Testis (tissue), 2 donors: ENCODE measurements around the gene EXOSC1.

Experiments used
- CTCF ChIP-seq, 3 experiments: fragments of 450-650 bp in 2 of 3; fragments of 200-600 bp in 1 of 3; sonication (generic) in 1 of 3; IDR thresholded peaks; one replicate each; pipeline ENCODE4 v1.5.1; 2016 to 2019; ENCODE audit warnings: antibody characterized with exemption in 3 of 3, mild to moderate bottlenecking in 2 of 3, moderate library complexity in 1 of 3
- POLR2A ChIP-seq: fragments of 450-650 bp; IDR thresholded peaks from one replicate; pipeline ENCODE4 v1.6.1; 2017; ENCODE audit warnings: antibody characterized with exemption, mild to moderate bottlenecking, moderate library complexity

GRCh38 chr10:97406064-97406463 is 39.7 kb downstream of the EXOSC1 start:
- TF ChIP-seq CTCF (IDR thresholded peaks at IDR 0.05) (no peak), POLR2A (no peak)
